Measurements from ENCODE around the gene ACBD4.

DNA sequence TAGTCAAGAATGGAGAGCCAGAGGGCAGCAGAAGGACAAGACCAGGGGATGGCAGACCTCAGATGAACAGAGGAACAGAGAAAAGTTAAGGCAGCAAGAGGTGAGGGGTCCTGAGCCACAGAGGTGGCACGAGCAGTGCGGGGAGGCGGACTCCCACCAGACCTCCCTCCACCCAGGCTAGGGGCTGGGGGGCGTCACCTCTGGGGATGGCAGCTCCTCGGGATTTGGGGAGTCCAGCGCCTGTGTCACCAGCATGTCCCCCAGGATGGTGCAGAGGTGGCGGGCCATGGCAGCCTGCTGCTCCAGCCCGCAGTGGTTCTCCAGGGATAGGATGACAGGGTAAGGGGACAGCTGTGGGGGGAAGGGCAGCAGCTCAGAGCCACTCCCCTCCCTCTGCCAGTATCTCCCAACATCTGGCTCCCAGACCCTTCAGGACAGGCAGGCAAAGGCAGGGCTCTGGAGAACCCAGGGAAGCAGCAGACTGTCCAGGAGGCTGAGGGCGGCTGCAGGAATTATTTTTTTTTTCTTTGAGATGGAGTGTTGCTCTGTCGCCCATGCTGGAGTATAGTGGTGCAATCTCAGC is 19.0 kb upstream of the ACBD4 start:
- TF ChIP-seq, protein P1, sequence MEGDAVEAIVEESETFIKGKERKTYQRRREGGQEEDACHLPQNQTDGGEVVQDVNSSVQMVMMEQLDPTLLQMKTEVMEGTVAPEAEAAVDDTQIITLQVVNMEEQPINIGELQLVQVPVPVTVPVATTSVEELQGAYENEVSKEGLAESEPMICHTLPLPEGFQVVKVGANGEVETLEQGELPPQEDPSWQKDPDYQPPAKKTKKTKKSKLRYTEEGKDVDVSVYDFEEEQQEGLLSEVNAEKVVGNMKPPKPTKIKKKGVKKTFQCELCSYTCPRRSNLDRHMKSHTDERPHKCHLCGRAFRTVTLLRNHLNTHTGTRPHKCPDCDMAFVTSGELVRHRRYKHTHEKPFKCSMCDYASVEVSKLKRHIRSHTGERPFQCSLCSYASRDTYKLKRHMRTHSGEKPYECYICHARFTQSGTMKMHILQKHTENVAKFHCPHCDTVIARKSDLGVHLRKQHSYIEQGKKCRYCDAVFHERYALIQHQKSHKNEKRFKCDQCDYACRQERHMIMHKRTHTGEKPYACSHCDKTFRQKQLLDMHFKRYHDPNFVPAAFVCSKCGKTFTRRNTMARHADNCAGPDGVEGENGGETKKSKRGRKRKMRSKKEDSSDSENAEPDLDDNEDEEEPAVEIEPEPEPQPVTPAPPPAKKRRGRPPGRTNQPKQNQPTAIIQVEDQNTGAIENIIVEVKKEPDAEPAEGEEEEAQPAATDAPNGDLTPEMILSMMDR (IDR thresholded peaks at IDR 0.05): no peak
- TF ChIP-seq POLR2A (IDR thresholded peaks at IDR 0.05) (no peak), EP300 (IDR thresholded peaks at IDR 0.05) (no peak), POLR2AphosphoS5 (IDR thresholded peaks at IDR 0.05) (no peak)

All from suprapubic skin (tissue), 4 donors.